Stimulated activated CD8-positive, alpha-beta memory T cell treated with anti-CD3 and anti-CD28 coated beads, Interleukin-12 subunit alpha, Interleukin-12 subunit beta, amount 100 ng/mL, for 24 hours (primary cell): ENCODE results near the gene MVD.
A peak's percentile ranks its signal among the peaks of the same experiment; 100 is the strongest.

ENCODE experiments used
- DNase-seq: peaks from one replicate; pipeline ENCODE4 v3.0.0-alpha.2; 2020; ENCODE audit errors: extremely low read depth

MVD gene, protein sequence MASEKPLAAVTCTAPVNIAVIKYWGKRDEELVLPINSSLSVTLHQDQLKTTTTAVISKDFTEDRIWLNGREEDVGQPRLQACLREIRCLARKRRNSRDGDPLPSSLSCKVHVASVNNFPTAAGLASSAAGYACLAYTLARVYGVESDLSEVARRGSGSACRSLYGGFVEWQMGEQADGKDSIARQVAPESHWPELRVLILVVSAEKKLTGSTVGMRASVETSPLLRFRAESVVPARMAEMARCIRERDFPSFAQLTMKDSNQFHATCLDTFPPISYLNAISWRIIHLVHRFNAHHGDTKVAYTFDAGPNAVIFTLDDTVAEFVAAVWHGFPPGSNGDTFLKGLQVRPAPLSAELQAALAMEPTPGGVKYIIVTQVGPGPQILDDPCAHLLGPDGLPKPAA

GRCh38 chr16:88662843-88663606, at the start of gene MVD:
Gene MVD (minus strand): TSS chr16:88663091. CDS start chr16:88663080, 11 bp downstream.
- DNase-seq: peak; percentile 87

GRCh38 chr16:88712362-88712979, 49.6 kb upstream of the MVD start:
- no peak for DNase-seq

DNA sequence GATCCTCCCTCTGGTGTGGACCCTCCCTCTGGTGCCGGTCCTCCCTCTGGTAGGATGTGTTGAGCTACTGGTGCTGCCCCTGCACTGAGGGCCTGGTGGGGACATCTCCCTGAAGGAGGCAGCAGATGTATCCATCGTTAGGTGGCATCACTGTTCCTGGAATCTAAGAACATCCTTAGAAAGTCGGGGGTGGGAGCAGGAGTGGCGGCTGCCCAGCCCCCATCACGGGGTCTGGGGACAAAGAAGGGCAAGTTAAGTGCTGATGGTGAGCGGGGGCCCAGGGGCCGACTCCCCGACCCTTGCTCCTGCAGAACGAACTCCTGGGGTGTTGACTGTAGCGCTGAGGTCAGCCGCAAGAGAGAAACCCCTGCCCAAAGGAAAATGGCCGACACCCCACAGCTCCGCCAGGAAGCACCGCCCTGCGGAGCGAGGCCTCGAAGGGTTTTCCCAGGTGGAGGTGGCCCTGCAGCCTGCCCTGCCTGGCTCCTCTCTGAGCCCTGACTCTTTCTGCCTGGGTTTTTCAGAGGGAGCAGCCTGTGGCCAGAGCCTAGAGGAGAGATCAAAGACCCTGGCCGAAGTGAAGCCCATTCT, 49.0 kb upstream of the MVD start:
- no peak for DNase-seq

DNA sequence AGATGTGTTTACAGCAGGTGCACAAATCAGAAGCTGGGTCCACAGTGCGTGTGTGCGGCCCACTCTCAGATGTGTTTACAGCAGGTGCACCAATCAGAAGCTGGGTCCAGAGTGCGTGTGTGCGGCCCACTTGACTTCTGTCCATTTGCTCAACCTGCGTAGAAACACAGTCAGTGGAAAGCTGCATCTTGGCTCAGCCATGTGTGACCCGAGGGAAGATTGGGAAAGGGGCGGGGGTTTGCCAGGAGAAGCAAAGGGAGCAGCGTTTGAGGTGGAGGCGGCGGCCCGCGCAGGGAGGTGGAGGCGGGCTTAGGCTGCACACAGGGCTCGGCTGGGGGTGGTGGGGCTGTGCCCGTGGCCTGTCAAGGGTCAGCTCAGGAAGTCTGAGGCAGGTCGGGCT, 47.7 kb upstream of the MVD start:
- no peak for DNase-seq

GRCh38 chr16:88706965-88707826, 44.3 kb upstream of the MVD start:
- no peak for DNase-seq

DNA sequence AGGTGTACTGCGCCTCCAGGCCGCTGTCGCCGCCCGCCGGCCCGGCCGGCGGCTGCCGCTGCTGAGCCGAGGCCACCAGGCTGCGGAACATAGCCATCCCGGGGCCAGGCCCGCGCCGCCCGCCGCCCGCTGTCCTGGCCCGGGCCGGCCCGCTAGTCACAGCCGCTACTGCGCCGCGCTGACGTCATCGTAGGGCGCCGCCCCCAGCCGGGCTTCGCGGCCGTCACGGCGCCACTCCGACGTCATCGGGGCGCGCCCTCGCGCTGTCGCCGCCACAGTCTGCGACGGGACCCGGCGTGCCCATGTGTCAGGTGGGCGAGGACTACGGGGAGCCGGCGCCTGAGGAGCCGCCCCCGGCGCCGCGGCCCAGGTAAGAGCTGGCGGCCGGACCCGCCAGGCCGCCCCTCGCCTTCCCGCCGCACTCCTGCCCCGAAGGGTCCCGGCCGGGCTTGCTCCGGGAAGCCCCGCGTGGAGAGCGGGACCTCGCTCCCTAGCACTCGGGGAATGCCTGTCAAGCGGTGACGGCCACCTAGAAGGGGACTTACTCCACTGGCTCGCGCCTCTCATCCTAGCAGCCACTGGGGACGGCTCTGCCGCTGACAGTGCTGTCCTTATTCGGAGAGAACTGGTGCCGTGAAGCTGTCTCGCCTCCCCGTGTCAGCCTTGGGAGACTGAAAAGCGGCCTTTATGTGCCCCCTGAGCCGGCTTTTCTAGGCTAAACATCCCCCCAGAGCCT, 43.5 kb upstream of the MVD start, which contains the start of the genes CTU2 and RNF166:
Gene CTU2 (plus strand): TSS at position 275 of the 736 bp plus-strand sequence. CDS start 28 bp downstream, at position 303.
Gene RNF166 (minus strand): TSS at position 180 of the 736 bp plus-strand sequence. CDS start 83 bp downstream, at position 97.
- DNase-seq: peak; percentile 89

- DNase-seq: no peak
Observed at GRCh38 chr16:88705801-88706228, 42.9 kb upstream of the MVD start.

- no peak for DNase-seq
Observed at GRCh38 chr16:88705076-88705684, 42.3 kb upstream of the MVD start.

DNA sequence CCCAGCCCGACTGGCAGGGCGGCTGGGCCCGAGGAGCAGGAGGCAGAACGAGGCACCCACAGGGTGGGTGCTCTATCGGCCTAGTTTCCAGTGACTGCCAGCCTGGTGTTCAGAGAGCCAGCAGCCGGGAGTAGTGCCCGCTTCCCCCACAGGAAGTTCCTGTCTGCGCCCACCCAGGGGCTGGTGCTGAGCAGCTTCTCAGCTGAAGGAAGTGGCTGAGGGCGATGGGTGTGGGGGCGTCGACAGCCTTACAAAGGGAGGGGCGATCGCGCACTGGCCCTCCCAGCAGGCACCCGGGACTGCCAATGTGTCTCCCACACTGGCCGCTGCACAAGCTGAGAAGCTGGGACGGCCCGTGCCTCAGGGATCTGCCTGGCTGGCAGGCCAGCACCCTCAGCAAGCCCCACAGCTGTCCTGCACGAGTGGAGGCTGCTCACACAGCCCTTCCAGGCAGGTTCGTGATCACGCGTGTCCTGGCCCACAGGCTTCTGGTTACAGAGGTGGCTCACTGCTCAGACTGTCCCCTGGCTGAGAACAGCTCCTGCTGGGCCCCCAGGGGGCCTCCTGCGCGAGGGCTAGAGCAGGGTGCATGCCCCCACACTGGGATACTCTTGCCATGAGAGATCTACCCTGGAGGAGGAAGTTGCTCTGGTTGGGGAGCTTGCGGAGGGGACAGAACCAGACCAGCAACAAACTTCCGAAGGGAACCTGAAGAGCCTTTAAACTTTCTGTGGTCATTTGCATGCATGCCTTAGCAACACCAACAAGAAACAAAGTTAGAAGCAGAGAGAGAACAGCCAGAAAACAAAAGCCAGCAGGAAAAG, 40.8 kb upstream of the MVD start:
- peak; percentile 46 for DNase-seq

DNA sequence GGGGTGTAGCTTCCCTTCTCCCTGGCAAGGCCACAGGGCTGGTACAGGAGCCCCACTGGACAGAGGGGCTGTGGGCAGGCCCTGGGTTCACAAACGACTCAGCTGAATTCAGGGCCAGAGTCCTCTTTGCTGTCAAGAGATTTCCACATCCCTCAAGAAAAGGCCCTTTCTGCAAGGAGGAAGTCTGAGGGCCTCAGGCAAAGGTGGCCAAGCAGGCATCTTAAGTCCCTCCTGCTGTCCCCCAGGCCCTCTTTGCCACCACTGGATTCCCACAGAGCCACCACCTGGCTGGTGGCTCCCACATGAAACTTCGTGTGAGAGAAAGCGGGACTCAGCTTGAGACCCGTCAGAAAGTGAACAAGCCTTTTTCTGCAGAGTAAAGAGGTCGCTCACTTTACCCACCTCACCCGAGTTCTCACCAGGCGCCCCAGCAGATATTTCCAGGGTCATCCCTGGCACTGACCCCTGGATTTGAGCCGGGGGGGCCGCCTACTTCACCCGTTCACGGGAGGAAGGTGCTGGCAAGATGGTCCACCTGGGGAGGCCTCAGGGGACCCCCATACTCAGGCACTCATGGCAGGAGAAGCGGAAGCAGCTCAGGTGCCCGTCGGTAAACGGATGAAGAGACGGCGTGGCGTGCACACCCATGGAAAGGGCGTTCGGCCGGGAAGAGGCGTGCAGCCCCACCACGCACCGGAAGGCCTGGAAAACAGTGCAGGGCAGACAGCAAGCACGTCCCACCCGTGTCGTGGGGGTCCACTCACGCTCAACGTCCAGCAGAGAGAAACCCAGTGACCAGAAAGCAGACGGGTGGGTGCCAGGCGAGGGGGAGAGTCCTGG, 39.7 kb upstream of the MVD start:
- DNase-seq: no peak

DNA sequence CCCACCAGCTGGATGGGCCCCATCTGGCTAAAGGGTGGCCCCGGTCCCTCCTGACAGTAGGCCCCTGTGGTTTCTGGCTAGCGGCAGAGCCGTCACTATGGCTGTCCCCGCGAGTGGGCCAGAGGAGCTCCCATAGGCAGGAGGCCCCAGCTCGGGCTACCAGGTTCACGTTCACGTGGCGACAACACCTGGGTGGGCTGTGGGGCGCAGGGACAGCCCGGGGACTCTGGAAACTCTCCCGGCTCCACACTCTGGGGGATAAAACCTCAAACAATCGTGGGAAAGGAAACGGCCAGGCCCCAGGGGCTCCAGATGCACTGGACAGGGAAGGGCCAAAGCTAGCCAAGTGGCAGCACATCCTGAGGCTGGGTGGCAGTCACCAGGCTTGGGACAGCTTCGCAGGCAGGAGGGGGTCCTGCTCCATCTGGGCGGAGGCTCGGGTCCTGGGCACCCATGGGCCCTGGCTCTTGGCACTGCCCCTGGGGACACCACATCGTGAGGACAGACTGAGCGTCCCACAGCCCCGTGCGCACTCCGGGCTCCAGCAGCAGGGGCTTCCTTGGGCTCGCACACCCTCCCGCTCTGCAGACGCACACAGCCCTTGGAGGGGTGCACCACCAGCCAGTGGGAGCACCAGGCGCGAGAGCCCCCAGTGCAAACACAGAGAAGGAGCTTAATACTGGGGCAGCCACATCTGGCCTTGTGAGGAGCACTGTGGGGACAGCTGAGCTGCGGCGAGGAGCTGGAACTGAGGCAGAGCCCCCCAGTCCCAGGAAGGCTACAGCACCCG, 38.9 kb upstream of the MVD start:
- no peak for DNase-seq

- DNase-seq: peak; percentile 89
Observed at GRCh38 chr16:88700636-88701482, 38.0 kb upstream of the MVD start.

DNA sequence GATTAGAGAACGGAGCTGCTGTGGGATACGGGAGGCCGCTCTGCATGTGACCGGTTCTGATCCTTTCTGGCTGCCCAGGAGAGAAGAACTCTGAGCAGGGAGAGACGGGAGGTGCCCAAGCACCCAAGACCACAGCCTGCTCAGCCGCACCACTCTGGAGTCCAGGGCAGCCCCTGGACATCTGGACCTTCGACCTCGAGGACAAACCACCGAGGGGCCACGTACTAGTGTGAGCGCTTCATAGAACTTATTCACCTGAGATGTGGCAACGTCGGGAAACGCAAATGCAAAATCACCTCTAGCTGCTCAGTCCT, 37.4 kb upstream of the MVD start:
- no peak for DNase-seq

DNA sequence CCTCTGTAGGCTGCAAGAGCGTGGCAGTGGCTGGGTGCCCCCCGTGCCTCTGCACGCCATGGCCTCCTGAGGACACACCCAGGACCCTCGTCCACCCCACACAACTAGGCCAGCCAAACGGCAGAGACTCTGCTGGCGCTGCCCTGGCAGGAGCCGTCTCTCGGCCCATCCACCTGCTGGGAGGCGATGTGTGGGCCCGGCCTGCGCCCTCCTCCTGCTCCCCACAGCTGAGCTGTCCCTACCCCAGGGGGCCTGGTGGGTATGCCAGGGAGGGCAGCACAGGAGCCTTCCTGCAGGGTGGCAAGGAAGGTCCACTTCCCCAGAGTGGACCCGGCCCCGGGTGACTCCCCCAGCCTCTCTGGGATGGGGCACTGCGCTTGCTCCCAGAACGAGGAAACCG, 36.3 kb upstream of the MVD start:
- no peak for DNase-seq

GRCh38 chr16:88698646-88699045, 35.8 kb upstream of the MVD start:
- no peak for DNase-seq

DNA sequence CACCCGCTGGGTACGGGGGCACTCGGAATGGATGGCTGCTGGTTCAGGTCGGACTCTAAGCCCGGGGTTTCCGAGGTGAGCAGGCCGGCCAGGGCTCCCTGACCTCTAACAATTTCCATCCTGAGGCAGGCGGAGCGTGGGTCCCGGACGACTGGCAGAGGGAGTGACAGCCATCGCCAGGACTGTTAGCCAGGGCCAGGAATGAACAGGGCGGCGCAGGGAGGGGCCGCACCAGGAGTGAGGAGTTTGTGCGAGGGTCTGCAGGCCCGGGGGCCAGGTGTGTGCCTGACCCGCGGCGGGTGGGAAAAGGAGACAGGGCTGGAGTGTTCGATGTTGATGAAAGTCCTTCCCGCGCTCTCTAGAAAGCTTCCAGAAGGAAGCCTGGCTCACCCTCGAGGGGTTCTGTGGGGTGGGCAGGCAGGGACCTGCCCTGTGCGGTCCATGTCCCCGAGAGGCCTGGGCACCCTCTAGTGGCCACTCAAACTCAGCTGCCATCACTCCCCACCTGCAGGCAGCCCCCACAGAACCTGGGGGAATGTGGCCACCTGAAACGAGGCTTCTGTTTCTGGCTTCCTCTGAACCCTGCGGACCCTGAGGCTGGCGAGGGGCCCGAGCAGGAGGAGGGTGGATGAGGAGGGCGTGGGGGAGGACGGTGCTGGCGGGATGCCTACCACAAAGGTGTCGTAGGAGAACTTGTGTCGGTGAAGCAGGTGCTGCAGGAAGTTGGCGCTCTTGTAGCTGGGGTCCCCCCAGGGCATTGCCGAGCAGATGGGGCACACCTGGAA, 35.1 kb upstream of the MVD start:
- no peak for DNase-seq
